ENCODE results near the gene TMEM170B.
A peak's percentile ranks its signal among the peaks of the same experiment; 100 is the strongest.

The TMEM170B gene

GRCh38 chr6:11589261-11589660 lies 51.7 kb downstream of the TMEM170B start:
- DNase-seq: no peak

DNA sequence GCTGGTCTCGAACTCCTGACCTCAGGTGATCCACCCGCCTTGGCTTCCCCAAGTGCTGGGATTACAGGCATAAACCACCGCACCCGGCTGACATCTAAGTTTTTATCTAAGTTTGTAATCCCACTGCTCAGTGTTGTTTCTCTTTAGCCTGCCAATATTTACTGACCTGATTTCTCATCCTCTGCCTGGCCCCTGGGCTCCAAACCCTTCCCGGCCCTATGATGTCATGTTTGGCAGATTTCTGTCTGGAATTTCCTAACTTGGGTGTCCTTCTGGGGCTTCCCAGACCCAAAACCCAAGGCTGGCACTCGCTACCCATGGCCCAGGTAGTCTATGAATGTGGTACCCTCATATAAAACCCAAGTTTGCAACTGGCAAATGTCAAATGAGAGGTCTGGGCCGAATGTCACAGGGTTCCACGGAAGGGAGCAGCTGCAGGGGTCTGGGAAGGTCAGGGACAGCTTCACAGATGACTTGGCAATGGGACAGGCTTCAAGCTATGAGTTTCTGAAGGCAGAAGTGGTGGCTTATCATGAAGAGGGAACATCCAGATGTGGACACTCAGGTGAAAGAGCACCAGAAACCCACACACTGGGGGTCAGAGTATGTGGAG lies 54.9 kb downstream of the TMEM170B start:
- no peak for DNase-seq

DNA sequence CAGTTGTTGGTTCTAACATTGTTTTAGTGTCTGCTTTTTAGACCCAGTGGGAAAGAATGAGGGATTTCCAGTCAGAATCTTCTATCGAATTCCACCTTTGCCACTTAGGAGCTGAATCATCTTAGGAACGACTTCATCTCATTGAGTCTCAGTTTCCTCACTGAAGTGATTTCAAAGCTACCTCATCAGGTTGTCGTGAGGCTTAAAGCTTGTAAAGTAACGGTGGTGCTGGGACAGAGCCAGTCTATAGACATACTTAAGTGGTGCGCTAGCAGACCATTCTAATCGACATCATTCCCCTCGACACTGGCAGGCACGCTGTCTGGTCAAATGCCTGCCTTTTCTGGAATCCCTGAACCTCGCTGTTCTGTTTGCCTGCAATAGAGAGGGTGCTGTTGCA lies 55.5 kb downstream of the TMEM170B start:
- no peak for DNase-seq

GRCh38 chr6:11595903-11596302 lies 58.4 kb downstream of the TMEM170B start:
- DNase-seq: no peak

DNA sequence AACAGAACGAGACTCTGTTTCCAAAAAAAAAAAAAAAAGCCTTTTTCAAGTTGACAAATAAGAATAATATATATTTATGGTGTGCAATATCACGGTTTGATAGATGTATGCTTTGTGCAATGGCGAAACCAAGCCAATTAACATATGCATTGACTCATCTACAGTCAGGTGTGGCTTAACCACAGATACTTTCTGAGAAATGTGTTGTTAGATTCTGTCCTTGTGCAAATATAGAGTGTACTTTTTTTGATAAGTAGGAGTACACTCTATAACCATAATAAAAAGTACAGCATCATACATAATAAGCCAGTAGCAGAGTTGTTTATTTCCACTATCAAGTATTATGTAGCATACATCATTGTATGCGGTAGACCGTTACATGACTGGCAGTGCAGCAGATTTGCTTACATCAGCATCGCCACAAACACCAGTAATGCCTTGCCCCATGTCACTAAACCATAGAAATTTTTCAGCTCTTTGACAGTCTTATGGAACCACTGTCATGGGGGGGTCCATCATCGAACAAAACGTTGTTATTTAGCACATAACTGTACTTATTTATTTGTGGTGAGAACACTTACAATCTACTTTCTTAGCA lies 59.2 kb downstream of the TMEM170B start:
- no peak for DNase-seq

DNA sequence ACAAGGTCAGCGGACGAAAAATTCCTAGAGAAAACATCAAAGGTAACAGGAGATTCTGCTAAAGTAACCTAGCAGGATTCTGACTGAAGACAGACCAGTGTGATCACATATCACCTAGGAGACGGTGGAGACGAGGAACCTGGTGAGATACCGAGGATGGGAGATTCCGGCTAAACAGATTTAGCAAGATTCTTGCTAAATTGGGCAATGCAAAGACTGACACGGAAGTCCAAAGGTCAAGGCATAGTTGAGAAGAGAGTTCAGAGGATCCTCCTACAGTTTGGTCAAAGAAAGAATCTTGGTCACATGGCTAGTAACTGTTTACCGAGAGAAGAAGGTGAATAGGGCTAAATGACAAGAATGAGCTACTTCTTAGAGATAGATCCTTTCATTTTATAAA lies 61.1 kb downstream of the TMEM170B start:
- no peak for DNase-seq

- DNase-seq: no peak
Observed at GRCh38 chr6:11600251-11600650, 62.7 kb downstream of the TMEM170B start.

DNA sequence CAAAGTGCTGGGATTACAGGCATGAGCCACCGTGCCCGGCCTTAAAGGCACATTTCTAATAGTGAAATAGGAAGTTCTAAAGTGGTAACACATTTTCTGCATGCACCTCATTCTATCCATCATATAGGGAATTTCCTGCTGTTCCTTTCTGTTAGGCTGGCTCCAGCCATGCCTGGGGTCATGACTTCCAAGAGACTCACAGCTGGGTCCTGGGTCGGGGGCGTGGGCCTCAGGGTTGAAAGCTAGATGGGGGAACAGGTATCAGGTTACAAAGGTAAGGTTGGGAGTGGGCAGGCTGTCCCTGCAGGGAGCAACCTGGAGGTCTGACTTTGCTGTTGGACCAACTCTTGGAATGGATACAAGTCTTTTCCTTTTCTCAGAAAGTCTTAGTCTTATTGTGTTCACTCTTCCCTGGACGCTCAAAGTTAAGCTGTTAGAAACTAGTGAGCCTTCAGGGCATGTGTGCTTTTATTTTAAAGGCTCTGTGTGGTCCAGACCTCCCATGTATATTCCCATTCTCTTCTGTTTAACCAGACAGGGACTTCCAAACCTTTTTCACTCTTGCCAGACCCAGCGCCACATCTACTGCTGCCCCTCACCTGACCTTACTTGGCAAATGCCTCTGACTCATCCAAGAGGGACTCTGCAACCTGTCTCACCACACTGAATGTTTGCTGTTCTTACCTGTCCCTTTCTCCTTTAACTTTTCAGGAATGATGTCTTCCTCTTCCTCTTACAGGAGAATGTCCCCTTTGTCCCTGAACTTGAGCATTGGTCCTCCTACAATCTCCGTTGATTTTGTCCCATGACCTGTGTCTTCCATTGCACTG lies 64.4 kb downstream of the TMEM170B start:
- no peak for DNase-seq

DNA sequence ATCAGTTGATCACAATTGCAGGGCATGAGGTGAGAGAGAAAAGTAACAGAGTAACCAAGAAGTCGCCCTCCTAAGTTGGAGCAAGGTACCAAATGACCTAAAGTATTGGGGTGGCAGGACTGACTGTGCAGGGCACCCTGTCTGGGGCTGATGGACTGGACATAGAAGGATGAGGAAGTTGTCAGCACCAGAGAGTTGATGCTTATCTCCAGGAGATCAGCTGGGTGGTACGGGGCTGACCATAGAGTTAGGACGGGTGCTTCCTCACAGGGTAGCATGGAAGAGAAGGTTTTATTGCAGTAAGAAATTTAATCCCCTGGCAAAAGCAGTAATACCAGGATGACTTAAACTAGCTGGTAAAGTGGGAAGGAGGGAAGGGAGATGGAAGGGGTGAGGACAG lies 66.7 kb downstream of the TMEM170B start:
- no peak for DNase-seq

- DNase-seq: no peak
Observed at GRCh38 chr6:11604836-11605506, 67.4 kb downstream of the TMEM170B start.

DNA sequence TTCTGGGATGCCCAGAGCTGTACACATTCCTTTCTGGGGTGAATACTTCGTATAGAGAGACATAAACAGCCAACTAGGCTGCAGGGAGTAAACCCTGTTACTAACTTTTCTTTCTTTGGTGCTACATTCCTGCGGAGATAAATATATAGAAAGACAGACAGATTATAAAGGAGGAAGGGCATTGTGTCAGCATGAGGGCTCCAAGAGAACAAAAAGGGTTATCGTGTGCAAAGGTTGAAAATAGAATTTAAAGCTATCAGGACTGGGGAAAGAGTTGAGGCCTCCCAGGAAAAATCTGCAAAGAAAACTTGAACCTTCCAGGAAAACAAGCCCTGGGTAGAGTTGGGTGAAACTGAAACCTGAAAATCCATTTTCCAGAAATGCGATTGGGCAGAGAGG lies 68.0 kb downstream of the TMEM170B start:
- no peak for DNase-seq

- peak; percentile 76 for DNase-seq
Observed at GRCh38 chr6:11606332-11606731, 68.8 kb downstream of the TMEM170B start.

- no peak for DNase-seq
Observed at GRCh38 chr6:11607383-11607782, 69.8 kb downstream of the TMEM170B start.

- no peak for DNase-seq
Observed at GRCh38 chr6:11608600-11609323, 71.2 kb downstream of the TMEM170B start.

DNA sequence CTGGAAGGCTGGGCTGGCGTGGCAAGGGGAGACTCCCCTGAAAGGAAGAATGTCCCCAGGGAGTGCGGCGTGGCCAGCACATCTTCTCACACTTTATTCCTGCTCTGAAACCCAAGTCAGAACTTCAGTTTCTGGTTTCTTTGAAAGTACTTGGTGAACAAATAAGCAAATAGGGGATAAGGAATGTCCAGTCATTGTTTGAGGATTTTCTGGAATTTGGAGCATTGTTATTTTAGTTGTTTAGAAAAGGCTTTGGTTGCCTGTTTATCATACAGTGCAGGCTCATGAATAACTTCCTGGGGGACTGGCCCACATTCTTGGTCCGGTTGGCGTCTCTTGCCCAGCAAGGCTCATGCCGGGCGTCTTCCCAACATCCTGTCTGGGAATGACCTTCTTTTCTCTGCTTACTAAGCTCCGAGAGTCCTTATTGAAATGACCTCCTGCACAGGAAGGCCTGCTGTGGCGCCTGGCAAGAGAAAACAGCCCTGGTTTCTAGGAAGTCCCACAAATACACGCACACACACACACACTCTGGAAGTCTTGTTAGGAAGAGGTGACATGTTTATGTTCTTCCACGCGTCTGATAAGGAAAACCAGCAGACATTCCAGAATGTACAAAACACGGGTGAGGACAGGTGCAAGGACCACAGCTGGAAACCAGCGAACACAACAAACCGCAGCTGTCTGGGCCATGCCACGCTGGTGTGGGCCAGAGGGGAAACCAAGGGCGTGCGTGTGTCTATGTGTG lies 71.9 kb downstream of the TMEM170B start:
- no peak for DNase-seq

DNA sequence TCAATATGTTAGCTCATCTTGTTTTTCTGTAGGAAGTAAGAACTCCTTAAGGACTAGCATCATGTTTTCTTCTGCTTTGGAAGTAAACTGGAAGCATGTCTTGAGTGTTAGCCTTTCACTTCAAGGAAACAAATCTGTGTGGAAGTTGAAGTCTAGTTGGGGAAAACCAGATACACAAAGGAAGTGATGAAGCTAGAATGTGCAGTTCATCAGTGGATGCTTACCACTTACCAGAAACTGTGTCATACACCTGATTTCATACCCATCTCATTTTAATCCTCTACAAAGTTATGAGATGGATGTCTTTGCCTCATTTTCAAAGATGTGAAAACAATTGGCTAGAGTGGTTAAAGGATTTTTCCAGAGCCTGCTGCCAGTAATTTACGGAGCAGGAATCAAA lies 75.8 kb downstream of the TMEM170B start:
- DNase-seq: no peak

GRCh38 chr6:11613858-11614257 lies 76.3 kb downstream of the TMEM170B start:
- DNase-seq: no peak

DNA sequence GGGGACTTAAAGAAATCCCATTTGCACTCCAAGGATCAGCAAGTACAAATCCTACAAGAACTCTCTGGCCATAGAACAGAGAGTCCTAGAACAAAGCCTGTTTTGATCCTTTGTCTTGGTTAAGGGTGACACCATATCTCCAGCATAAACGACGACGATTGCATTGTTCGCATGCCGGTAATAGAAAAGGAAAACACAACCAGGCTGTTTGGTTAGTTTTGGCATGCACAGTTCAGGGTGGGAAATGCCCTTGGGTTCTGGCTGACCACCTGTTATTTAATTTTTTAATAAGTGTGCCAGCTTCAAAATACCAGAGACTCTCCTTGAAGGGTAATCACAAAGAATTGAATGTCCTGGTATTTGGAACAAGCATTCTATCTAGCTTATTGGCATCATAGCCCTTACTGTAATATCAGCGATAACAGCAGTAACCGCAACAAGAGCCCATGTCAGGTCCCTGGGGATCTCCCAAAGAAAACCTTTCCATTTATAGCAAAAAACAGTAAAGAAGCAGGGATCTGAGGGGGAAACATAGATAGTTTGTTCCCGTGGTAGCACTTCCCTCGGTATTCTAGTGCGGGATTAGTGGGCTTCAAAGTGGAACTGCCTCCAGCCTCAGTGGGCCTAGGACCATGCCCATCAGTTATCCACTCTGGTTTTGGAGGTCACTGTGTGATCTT lies 77.1 kb downstream of the TMEM170B start:
- DNase-seq: no peak

GRCh38 chr6:11615214-11615602 lies 77.7 kb downstream of the TMEM170B start:
- DNase-seq: no peak

- DNase-seq: no peak
Observed at GRCh38 chr6:11616200-11616611, 78.7 kb downstream of the TMEM170B start.

DNA sequence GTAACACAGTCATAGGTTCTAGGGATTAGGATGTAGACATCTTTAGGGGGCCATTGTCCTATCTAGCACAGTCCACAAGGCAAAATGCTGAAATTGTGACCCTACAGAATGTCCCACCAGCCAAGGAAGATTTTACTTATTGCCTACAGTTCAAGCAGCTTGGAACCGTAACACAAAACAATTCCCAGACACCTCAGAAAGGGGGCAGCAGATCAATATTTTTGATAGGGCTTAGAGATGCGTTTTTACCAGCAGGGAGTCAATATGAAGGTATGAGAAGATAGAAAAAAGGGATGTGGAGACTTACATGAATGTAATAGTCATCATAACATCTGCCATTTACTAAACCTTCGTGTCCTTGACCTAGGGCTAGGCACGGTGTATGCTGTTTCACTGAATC lies 81.0 kb downstream of the TMEM170B start:
- DNase-seq: no peak

GRCh38 chr6:11621119-11621518 lies 83.6 kb downstream of the TMEM170B start:
- no peak for DNase-seq
